ENCODE data around the gene SLC1A6.

- TF ChIP-seq CTCF (conservative IDR thresholded peaks at IDR 0.05; ENCODE audit: low read depth, low read length) (no peak), NFE2L2 (IDR thresholded peaks at IDR 0.05; ENCODE audit: low read depth, low read length) (no peak), RAD21 (IDR thresholded peaks at IDR 0.05; ENCODE audit: low read length) (no peak), USF2 (IDR thresholded peaks at IDR 0.05; ENCODE audit: low read depth, low read length) (no peak)
Measured at GRCh38 chr19:14949876-14950275, 29.8 kb downstream of the SLC1A6 start.
